Heart right ventricle (tissue), 16 donors: ENCODE measurements around the gene TET3. TPM values are rescaled to one million over a fixed set of nuclear protein-coding genes. Genes with fewer than 3 reads are reported as not detected.

Experiments used
- ATAC-seq, 8 donors: fragments of 200-7000 bp; cut with Tn5 transposase; one replicate each; pipeline ENCODE4 v1.9.1; 2020; ENCODE audit warnings: mild to moderate bottlenecking in 8 of 8, moderate library complexity in 8 of 8, moderate number of reproducible peaks in 1 of 8
- DNase-seq, 2 donors: peaks; one replicate each; pipeline ENCODE4 v3.0.0-alpha.2; 2020
- H3K27ac ChIP-seq, 10 donors: fragments of 200-600 bp; sonication (generic) in 2 of 10; one replicate each; pipeline versions ENCODE4 v1.5.0 to v1.8.0; 2020 to 2022; ENCODE audit warnings: mild to moderate bottlenecking in 3 of 10
- H3K27me3 ChIP-seq, 7 donors: fragments of 200-600 bp; one replicate each; pipeline ENCODE4 v1.8.0; 2021 to 2022; ENCODE audit warnings: mild to moderate bottlenecking in 2 of 7
- H3K36me3 ChIP-seq, 9 donors: fragments of 200-600 bp; sonication (generic) in 1 of 9; one replicate each; pipeline versions ENCODE4 v1.5.0 to v1.8.0; 2020 to 2022; ENCODE audit warnings: mild to moderate bottlenecking in 2 of 9
- H3K4me1 ChIP-seq, 9 donors: fragments of 200-600 bp; sonication (generic) in 1 of 9; one replicate each; pipeline versions ENCODE4 v1.5.0 to v1.8.0; 2020 to 2022; ENCODE audit warnings: mild to moderate bottlenecking in 4 of 9
- H3K4me3 ChIP-seq, 10 donors: fragments of 200-600 bp; sonication (generic) in 2 of 10; one replicate each; pipeline versions ENCODE4 v1.5.0 to v1.8.0; 2020 to 2022; ENCODE audit warnings: mild to moderate bottlenecking in 7 of 10, moderate library complexity in 2 of 10
- H3K9me3 ChIP-seq, 11 donors: fragments of 200-600 bp in 10 of 11; sonication (generic) in 2 of 11; one replicate each; pipeline versions ENCODE4 v1.5.0 to v1.8.0; 2013 to 2022; ENCODE audit warnings: mild to moderate bottlenecking in 2 of 11, control low read depth in 1 of 11, moderate library complexity in 1 of 11
- WGBS, 2 donors: extraction: QIAGEN DNeasy Blood & Tissue Kit; methylation state at CpG; one replicate each; pipeline ENCODE4 v1.1.7; 2013; ENCODE audit warnings: inconsistent platforms in 1 of 2; 5-methylcytosine and 5-hydroxymethylcytosine counted together
- intact Hi-C, 10 donors: fragments of 100-400 bp; cut with DNase I; formaldehyde crosslinking; loops; one replicate each; pipeline versions ENCODE4 v1.11.1 to v1.14.2; 2022
- polyA plus RNA-seq, 2 donors: library from polyadenylated mRNA; stranded (reverse); fragments of 200-250 nt; gene quantifications; one replicate each; pipeline ENCODE4 v1.2.3, GENCODE V29; 2013
- total RNA-seq, 10 donors: library from RNA; stranded (reverse); fragmentation: NEBNext Ultra II Directional in 3 of 10; extraction: Animal tissue kit (Norgen Biotek cat#: 25700) in 3 of 10; gene quantifications; one replicate each; pipeline versions ENCODE4 v1.2.1 to v1.2.4, GENCODE V29; 2021 to 2023
- TF ChIP-seq, protein P1 (sequence below), 9 donors: fragments of 200-600 bp; sonication (generic) in 2 of 9; IDR thresholded peaks; one replicate each; pipeline versions ENCODE4 v1.5.0 to v1.8.0; 2021 to 2022; ENCODE audit warnings: antibody characterized with exemption in 9 of 9, mild to moderate bottlenecking in 5 of 9, moderate library complexity in 1 of 9
- donor health status: Arrhythmogenic right ventricular cardiomyopathy.
- donor health status: ischemic (EF 13 %, LVEDD 7.1; RV severe dilation, severe dysfunction).
- donor health status: healthy with polysubstance abuse.
- donor health status: DM: no; HTN: yes; CAD: no.
- donor health status: DM: no; HTN: no; CAD: no.
- donor health status: ischemic (EF 25% LVEDD 6.9; RV normal size, moderate dysfunction).
- donor health status: ischemic (EF 25% LVEDD 5.7; RV mildly dilated, moderate dysfunction).
- donor health status: healthy.
- donor health status: DM: yes; HTN: yes; CAD: no.
- donor health status: Ischemic cardiomyopathy.
- donor health status: ischemic (EF 35%, LVEDD 5.7; RV mildly dilated, moderate dysfunction).
- donor health status: nonischemic (EF 11% LVEDD 7.7; RV severe dilation, severe dysfunction).
- donor health status: DM: yes; HTN: yes; CAD: no.
- donor health status: PGD.
- donor health status: ischemic (EF 29% LVEDD 5.4; RV normal size, mild dysfunction).
- donor health status: nonischemic (EF 23%, LVEDD 6.1; RV moderate dilation, normal function).

TET3 gene
- total and polyA plus RNA-seq, 12 donors: 1.1 to 8.0 (median 2.7) TPM

DNA sequence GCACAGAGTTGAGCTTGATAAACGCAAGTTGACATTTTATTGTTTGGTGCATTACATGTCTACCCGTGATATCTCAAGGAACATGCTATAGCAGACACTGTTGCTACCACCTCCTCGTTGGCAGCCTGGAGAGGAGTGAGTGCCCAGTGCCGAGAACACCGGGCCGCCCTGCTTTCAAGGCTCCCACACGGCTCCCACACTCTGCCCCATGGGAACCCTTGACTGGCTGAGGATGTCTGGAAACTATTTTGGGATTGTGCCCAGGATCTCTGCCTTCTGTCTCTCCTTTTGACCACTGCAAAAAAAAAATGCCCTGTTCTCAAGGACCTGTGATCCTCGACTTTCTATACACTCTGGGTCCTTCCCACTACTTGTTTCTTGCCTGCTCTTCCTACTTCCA lies 21.1 kb downstream of the TET3 start:
- Histone ChIP-seq H3K9me3 (no peaks in the 10 kb centered on the region), H3K27me3 (no peaks in the 10 kb centered on the region), H3K4me1 (peaks cover 20 to 93% (median 76%) of the 10 kb centered on the region in 9 donors), H3K27ac (no peak overlapping the region), H3K4me3 (no peak overlapping the region), H3K36me3 (peaks cover 0 to 13% (median 0%) of the 10 kb centered on the region in 9 donors)
- no peak for DNase-seq
- ATAC-seq: no peak
- WGBS, 2 donors: 56 to 57% methylated on average over 8 of the region's 8 CpGs
- TF ChIP-seq, protein P1, sequence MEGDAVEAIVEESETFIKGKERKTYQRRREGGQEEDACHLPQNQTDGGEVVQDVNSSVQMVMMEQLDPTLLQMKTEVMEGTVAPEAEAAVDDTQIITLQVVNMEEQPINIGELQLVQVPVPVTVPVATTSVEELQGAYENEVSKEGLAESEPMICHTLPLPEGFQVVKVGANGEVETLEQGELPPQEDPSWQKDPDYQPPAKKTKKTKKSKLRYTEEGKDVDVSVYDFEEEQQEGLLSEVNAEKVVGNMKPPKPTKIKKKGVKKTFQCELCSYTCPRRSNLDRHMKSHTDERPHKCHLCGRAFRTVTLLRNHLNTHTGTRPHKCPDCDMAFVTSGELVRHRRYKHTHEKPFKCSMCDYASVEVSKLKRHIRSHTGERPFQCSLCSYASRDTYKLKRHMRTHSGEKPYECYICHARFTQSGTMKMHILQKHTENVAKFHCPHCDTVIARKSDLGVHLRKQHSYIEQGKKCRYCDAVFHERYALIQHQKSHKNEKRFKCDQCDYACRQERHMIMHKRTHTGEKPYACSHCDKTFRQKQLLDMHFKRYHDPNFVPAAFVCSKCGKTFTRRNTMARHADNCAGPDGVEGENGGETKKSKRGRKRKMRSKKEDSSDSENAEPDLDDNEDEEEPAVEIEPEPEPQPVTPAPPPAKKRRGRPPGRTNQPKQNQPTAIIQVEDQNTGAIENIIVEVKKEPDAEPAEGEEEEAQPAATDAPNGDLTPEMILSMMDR (IDR thresholded peaks at IDR 0.05): no peak
- intact Hi-C loops: loop anchor here in 1 of 10 donors (10.0 kb wide), 1 partner anchor 71 kb away; no protein-coding TSS in a partner anchor

DNA sequence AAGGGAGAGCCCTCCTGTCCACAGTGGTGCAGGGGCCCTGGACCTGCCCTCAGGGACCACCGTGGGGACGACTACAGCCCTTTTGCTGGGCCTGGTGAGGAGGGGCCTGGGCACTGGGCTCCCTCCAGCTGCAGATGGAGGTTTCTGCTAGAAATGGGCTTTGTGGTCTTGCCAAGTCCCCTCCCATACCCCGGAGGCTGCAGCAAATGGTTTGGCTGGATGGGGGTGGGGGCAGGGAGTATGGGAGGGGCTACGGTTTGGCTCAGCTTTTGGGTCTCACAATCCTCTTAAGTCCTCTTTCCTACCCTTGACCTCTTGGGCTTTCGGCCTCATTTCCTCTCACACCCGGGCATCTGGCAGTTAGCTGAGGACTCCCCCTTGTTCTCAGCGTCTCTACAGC lies 21.7 kb downstream of the TET3 start:
- Histone ChIP-seq H3K4me1 (peaks cover 17 to 88% (median 72%) of the 10 kb centered on the region in 9 donors), H3K27ac (no peak overlapping the region), H3K36me3 (peaks cover 0 to 13% (median 0%) of the 10 kb centered on the region in 9 donors), H3K27me3 (no peaks in the 10 kb centered on the region), H3K4me3 (peak overlapping the region in 1 of 10 donors; percentile 10), H3K9me3 (no peaks in the 10 kb centered on the region)
- ATAC-seq (peak in 4 of 8 donors; percentile 7 to 34 (median 17)), DNase-seq (peak; percentile 41 to 61)
- intact Hi-C loops: loop anchor here in 1 of 10 donors (10.0 kb wide), 1 partner anchor 72 kb away; no protein-coding TSS in a partner anchor
- TF ChIP-seq, protein P1 (IDR thresholded peaks at IDR 0.05): no peak
- 35 to 38% methylated on average over 7 of the region's 7 CpGs for WGBS, 2 donors

DNA sequence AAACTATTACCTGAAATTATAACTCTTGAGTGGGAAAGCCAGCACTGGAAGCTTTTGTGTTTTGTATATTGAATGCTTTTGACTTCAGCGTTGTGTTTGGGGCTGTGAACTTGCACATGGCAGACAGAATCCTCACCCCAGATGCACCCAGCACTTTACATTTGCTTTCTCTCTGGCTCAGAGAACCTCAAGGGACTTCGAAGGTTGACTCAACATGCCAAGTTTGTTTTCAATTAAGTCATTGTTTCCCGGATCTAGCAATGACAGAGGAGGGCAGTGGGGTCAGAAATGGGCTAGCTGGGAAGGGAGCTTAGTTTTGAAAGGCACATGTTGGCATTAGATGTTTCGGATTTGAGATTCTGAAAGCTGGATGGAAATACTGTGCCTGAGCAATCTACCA lies 22.4 kb downstream of the TET3 start:
- intact Hi-C loops: loop anchor here in 1 of 10 donors (10.0 kb wide), 1 partner anchor 72 kb away; no protein-coding TSS in a partner anchor
- no peak overlapping the region for H3K4me3 ChIP-seq
- H3K4me1 ChIP-seq: peaks cover 15 to 83% (median 65%) of the 10 kb centered on the region in 9 donors
- DNase-seq: no peak
- no peak for ATAC-seq
- no peak overlapping the region for H3K27ac ChIP-seq
- WGBS, 2 donors: 51 to 62% methylated on average over 4 of the region's 4 CpGs
- peaks cover 0 to 13% (median 0%) of the 10 kb centered on the region in 9 donors for H3K36me3 ChIP-seq
- H3K9me3 ChIP-seq: no peaks in the 10 kb centered on the region
- TF ChIP-seq, protein P1 (IDR thresholded peaks at IDR 0.05): no peak
- H3K27me3 ChIP-seq: no peaks in the 10 kb centered on the region

DNA sequence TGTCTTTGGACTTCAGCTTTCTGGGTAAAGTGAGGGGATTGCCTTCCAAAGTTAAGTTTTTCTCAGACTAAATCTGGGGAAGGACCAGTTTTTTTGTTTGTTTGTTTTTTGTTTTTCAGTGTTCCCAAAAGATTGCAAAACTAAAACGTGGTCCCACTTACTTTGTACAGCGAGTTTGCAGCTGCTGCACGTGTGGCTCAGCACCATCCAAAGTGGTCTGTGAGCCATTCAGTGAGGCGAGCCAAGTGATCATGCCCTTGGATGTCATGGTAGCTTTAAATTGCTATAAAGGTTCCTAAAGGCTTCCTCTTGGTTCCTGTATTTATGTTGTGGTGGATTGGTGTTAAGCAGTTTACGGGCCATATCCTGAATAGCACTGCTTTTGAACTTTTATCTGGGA lies 23.0 kb downstream of the TET3 start:
- Histone ChIP-seq H3K9me3 (no peaks in the 10 kb centered on the region), H3K4me3 (no peak overlapping the region), H3K36me3 (peaks cover 0 to 13% (median 0%) of the 10 kb centered on the region in 9 donors), H3K4me1 (peaks cover 15 to 80% (median 62%) of the 10 kb centered on the region in 9 donors), H3K27me3 (no peaks in the 10 kb centered on the region), H3K27ac (no peak overlapping the region)
- ATAC-seq (no peak), DNase-seq (no peak)
- TF ChIP-seq, protein P1 (IDR thresholded peaks at IDR 0.05): no peak
- WGBS, 2 donors: 93% methylated on average over 5 of the region's 5 CpGs
- intact Hi-C loops: loop anchor here in 1 of 10 donors (10.0 kb wide), 1 partner anchor 73 kb away; no protein-coding TSS in a partner anchor
